ENCODE measurements around the gene HELZ.

The HELZ gene

GRCh38 chr17:67050066-67050465 lies 194.9 kb downstream of the HELZ start:
- Histone ChIP-seq H3K9me2 (ENCODE audit: low read depth, low read length) (no peaks in the 10 kb centered on the region), H3K4me3 (ENCODE audit: low read depth, low read length, poor library complexity, severe bottlenecking) (no peak overlapping the region), H3K4me2 (ENCODE audit: low read length) (no peak overlapping the region), H3K9ac (ENCODE audit: low read length) (no peak overlapping the region), H2AFZ (ENCODE audit: low read length) (no peak overlapping the region), H3K9me3 (ENCODE audit: low read length) (peaks cover 13% of the 10 kb centered on the region; the same call in 1 of the 2 replicates), H3K27ac (ENCODE audit: low read depth, low read length, poor library complexity, severe bottlenecking) (no peak overlapping the region), H3K4me1 (ENCODE audit: insufficient read depth, low read length, severe bottlenecking) (no peaks in the 10 kb centered on the region), H3K79me2 (ENCODE audit: insufficient read depth, low read length) (no peaks in the 10 kb centered on the region), H3K36me3 (ENCODE audit: insufficient read depth, low read length) (no peaks in the 10 kb centered on the region; the same call in 1 of the 2 replicates), H3K27me3 (ENCODE audit: insufficient read depth, low read length) (peaks cover 17% of the 10 kb centered on the region; the same call in 1 of the 2 replicates), H3F3A (ENCODE audit: insufficient read depth, low read length) (no peaks in the 10 kb centered on the region), H4K20me1 (ENCODE audit: insufficient read depth, low read length) (no peaks in the 10 kb centered on the region)
- TF ChIP-seq, protein P1, sequence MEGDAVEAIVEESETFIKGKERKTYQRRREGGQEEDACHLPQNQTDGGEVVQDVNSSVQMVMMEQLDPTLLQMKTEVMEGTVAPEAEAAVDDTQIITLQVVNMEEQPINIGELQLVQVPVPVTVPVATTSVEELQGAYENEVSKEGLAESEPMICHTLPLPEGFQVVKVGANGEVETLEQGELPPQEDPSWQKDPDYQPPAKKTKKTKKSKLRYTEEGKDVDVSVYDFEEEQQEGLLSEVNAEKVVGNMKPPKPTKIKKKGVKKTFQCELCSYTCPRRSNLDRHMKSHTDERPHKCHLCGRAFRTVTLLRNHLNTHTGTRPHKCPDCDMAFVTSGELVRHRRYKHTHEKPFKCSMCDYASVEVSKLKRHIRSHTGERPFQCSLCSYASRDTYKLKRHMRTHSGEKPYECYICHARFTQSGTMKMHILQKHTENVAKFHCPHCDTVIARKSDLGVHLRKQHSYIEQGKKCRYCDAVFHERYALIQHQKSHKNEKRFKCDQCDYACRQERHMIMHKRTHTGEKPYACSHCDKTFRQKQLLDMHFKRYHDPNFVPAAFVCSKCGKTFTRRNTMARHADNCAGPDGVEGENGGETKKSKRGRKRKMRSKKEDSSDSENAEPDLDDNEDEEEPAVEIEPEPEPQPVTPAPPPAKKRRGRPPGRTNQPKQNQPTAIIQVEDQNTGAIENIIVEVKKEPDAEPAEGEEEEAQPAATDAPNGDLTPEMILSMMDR (IDR thresholded peaks at IDR 0.05; ENCODE audit: low read length) = no peak
- no peak for TF ChIP-seq EZH2 (IDR thresholded peaks at IDR 0.05; ENCODE audit: borderline replicate concordance, low read length)

- Histone ChIP-seq H4K20me1 (ENCODE audit: insufficient read depth, low read length) (no peaks in the 10 kb centered on the region), H3K36me3 (ENCODE audit: insufficient read depth, low read length) (no peaks in the 10 kb centered on the region; the same call in 1 of the 2 replicates), H3K27ac (ENCODE audit: low read depth, low read length, poor library complexity, severe bottlenecking) (no peak overlapping the region), H3K4me2 (ENCODE audit: low read length) (no peak overlapping the region), H3F3A (ENCODE audit: insufficient read depth, low read length) (no peaks in the 10 kb centered on the region), H3K27me3 (ENCODE audit: insufficient read depth, low read length) (peaks cover 17% of the 10 kb centered on the region; the same call in 1 of the 2 replicates), H3K9me2 (ENCODE audit: low read depth, low read length) (no peaks in the 10 kb centered on the region), H3K79me2 (ENCODE audit: insufficient read depth, low read length) (no peaks in the 10 kb centered on the region), H3K9me3 (ENCODE audit: low read length) (peaks cover 13% of the 10 kb centered on the region; the same call in 1 of the 2 replicates), H2AFZ (ENCODE audit: low read length) (no peak overlapping the region), H3K9ac (ENCODE audit: low read length) (no peak overlapping the region), H3K4me3 (ENCODE audit: low read depth, low read length, poor library complexity, severe bottlenecking) (no peak overlapping the region), H3K4me1 (ENCODE audit: insufficient read depth, low read length, severe bottlenecking) (no peaks in the 10 kb centered on the region)
- TF ChIP-seq, protein P1 (IDR thresholded peaks at IDR 0.05; ENCODE audit: low read length) = no peak
- no peak for TF ChIP-seq EZH2 (IDR thresholded peaks at IDR 0.05; ENCODE audit: borderline replicate concordance, low read length)
Measured at GRCh38 chr17:67049025-67049739, 195.8 kb downstream of the HELZ start.

DNA sequence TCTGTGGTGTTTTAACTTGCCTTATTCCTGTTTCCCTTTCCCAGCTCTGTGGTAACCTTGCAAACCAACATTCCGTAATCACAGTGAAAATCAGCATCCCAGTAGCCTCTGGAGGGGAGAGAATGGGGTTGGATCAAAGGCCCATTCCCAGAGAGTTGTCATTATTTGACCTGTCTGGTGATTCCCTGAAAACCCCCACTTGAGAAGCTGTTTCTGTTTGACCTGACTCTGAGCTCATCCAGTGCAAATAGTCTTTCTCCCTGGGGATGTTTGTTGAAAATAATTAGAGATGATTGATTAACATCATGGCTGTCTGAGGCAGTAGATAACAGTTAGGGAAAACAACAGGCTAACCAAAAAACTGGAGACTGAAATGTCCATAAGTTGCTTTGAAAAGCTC lies 197.6 kb downstream of the HELZ start:
- H3K4me2 ChIP-seq (ENCODE audit: low read length) = no peak overlapping the region
- no peaks in the 10 kb centered on the region; the same call in 1 of the 2 replicates for H3K36me3 ChIP-seq (ENCODE audit: insufficient read depth, low read length)
- no peaks in the 10 kb centered on the region for H3F3A ChIP-seq (ENCODE audit: insufficient read depth, low read length)
- no peak overlapping the region for H3K27ac ChIP-seq (ENCODE audit: low read depth, low read length, poor library complexity, severe bottlenecking)
- no peaks in the 10 kb centered on the region for H3K79me2 ChIP-seq (ENCODE audit: insufficient read depth, low read length)
- no peaks in the 10 kb centered on the region for H3K9me2 ChIP-seq (ENCODE audit: low read depth, low read length)
- H3K9me3 ChIP-seq (ENCODE audit: low read length) = peaks cover 13% of the 10 kb centered on the region; the same call in 1 of the 2 replicates
- no peak for TF ChIP-seq EZH2 (IDR thresholded peaks at IDR 0.05; ENCODE audit: borderline replicate concordance, low read length)
- no peak overlapping the region for H3K9ac ChIP-seq (ENCODE audit: low read length)
- H3K27me3 ChIP-seq (ENCODE audit: insufficient read depth, low read length) = peaks cover 17% of the 10 kb centered on the region
- H4K20me1 ChIP-seq (ENCODE audit: insufficient read depth, low read length) = no peaks in the 10 kb centered on the region
- no peaks in the 10 kb centered on the region for H3K4me1 ChIP-seq (ENCODE audit: insufficient read depth, low read length, severe bottlenecking)
- H3K4me3 ChIP-seq (ENCODE audit: low read depth, low read length, poor library complexity, severe bottlenecking) = no peak overlapping the region
- no peak overlapping the region for H2AFZ ChIP-seq (ENCODE audit: low read length)

All from OCI-LY1 (cell line).